Measurements from ENCODE around the gene SCD5.

DNA sequence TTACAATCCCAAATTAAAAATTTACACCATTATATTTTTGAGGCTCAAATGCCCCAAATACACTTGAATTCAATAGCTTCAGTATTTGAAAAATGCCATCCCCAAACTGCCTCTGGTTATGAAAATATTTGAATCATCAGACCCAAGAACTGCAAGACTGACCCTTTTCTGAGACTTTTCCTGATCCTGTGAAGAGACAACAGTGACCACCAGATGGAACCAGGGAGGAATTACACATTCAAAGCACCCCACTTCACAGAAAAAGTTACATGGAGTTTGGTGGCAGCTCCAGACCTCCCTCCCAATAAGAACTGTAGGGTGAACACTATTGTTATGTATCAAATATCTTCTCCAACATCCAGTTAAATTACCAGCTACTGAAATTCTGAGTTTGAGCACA is 44.0 kb upstream of the SCD5 start:
- no peak for TF ChIP-seq POLR2A (IDR thresholded peaks at IDR 0.05)
- TF ChIP-seq CTCF (IDR thresholded peaks at IDR 0.05) = no peak
- no peak for TF ChIP-seq EP300 (IDR thresholded peaks at IDR 0.05)
- no peak for TF ChIP-seq POLR2AphosphoS5 (IDR thresholded peaks at IDR 0.05)

All from upper lobe of left lung (tissue), 4 donors.